KMS-11 (cell line): ENCODE measurements around the gene ZPR1.

Source experiments
- H2AFZ ChIP-seq: fragments of 200-600 bp; sonication (generic); 2 replicates; pipeline ENCODE4 v1.6.1; 2016; ENCODE audit warnings: antibody characterized with exemption, mixed run types, low read depth
- H3K27ac ChIP-seq: fragments of 200-600 bp; sonication (generic); 2 replicates; pipeline ENCODE4 v1.6.1; 2016; ENCODE audit warnings: mild to moderate bottlenecking, mixed run types
- H3K27me3 ChIP-seq: fragments of 200-600 bp; sonication (generic); 2 replicates; pipeline ENCODE4 v1.6.1; 2017; ENCODE audit warnings: mild to moderate bottlenecking, low read depth, mixed run types, moderate library complexity; ENCODE audit not compliant: insufficient read depth
- H3K36me3 ChIP-seq: fragments of 200-600 bp; sonication (generic); 2 replicates; pipeline ENCODE4 v1.6.1; 2017; ENCODE audit warnings: mild to moderate bottlenecking, mixed run types; ENCODE audit not compliant: insufficient read depth
- H3K4me1 ChIP-seq: fragments of 200-600 bp; sonication (generic); 2 replicates; pipeline ENCODE4 v1.6.1; 2016; ENCODE audit warnings: mild to moderate bottlenecking, low read depth, mixed run types; ENCODE audit not compliant: poor library complexity, severe bottlenecking
- H3K4me2 ChIP-seq: fragments of 200-600 bp; sonication (generic); 2 replicates; pipeline ENCODE4 v1.7.0; 2016; ENCODE audit warnings: mild to moderate bottlenecking, mixed run types
- H3K4me3 ChIP-seq: fragments of 200-600 bp; sonication (generic); IDR thresholded peaks from 2 replicates; pipeline ENCODE4 v1.6.1; 2017; ENCODE audit warnings: low read depth, low read length, mixed read lengths; ENCODE audit not compliant: insufficient read depth
- H3K79me2 ChIP-seq: fragments of 200-600 bp; sonication (generic); 2 replicates; pipeline ENCODE4 v1.6.1; 2016; ENCODE audit warnings: low read depth, mixed run types; ENCODE audit not compliant: insufficient read depth
- H3K9ac ChIP-seq: fragments of 200-600 bp; sonication (generic); 2 replicates; pipeline ENCODE4 v1.6.1; 2016; ENCODE audit warnings: mild to moderate bottlenecking, mixed run types
- H4K20me1 ChIP-seq: fragments of 200-600 bp; sonication (generic); 2 replicates; pipeline ENCODE4 v1.6.1; 2016; ENCODE audit warnings: mild to moderate bottlenecking, mixed run types; ENCODE audit not compliant: insufficient read depth
- TF ChIP-seq, protein P1 (sequence below): fragments of 200-600 bp; sonication (generic); conservative IDR thresholded peaks from 2 replicates; pipeline ENCODE4 v1.6.1; 2017; ENCODE audit warnings: low read depth, mild to moderate bottlenecking, antibody characterized with exemption, low read length, moderate library complexity, mixed read lengths

Gene ZPR1

DNA sequence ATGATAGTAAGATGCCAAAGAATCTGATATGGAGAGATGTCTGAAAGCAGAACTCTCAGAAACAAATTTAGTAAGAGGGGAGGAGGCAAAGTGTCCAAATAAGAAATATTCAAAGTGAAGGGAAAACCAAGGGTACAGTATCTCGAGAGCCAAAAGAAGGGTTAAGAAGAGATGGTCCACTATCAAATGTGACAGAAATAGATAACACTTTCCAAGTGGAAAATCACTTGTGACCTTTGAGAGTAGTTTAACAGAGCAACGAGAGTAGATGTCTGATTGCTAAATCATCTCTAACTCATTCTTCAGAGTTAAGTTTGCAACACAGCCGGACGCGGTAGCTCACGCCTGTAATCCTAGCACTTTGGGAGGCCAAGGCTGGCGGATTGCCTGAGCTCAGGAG, 10.8 kb downstream of the ZPR1 start:
- TF ChIP-seq, protein P1, sequence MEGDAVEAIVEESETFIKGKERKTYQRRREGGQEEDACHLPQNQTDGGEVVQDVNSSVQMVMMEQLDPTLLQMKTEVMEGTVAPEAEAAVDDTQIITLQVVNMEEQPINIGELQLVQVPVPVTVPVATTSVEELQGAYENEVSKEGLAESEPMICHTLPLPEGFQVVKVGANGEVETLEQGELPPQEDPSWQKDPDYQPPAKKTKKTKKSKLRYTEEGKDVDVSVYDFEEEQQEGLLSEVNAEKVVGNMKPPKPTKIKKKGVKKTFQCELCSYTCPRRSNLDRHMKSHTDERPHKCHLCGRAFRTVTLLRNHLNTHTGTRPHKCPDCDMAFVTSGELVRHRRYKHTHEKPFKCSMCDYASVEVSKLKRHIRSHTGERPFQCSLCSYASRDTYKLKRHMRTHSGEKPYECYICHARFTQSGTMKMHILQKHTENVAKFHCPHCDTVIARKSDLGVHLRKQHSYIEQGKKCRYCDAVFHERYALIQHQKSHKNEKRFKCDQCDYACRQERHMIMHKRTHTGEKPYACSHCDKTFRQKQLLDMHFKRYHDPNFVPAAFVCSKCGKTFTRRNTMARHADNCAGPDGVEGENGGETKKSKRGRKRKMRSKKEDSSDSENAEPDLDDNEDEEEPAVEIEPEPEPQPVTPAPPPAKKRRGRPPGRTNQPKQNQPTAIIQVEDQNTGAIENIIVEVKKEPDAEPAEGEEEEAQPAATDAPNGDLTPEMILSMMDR: no peak

DNA sequence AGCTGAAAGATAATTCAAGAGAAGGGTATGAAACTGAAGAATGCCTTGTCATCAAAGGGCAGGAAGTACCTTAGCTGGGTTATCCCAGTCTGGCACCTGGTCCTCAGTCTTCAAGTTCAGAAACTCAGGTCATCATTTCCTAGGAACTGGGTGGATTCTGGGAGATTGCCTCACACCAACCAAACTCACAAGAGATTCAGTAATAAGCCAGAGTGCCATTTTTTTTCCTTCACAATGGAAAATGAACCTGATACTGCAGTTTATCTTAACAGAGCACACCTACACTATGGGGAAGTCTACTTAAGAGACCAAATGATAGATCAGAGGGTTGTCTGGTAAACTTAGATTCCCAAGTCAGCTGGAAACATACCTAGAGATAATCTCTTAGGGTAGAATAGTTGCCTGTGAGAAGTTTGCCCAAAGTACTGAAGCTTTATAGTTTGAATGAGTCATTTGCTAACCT, 11.3 kb downstream of the ZPR1 start:
- Histone ChIP-seq H3K27ac (peak overlapping the region; percentile 57), H3K9ac (no peak overlapping the region), H2AFZ (no peak overlapping the region), H4K20me1 (no peaks in the 10 kb centered on the region), H3K27me3 (no peaks in the 10 kb centered on the region), H3K4me2 (peak overlapping the region; percentile 40), H3K4me1 (peaks cover 54% of the 10 kb centered on the region), H3K36me3 (no peaks in the 10 kb centered on the region), H3K4me3 (no peak overlapping the region), H3K79me2 (peaks cover 9% of the 10 kb centered on the region; the same call in 1 of the 2 replicates)
- TF ChIP-seq, protein P1: no peak

More for the DNA sequence above, 10.8 kb downstream of the ZPR1 start:
- Histone ChIP-seq H3K4me3 (no peak overlapping the region), H2AFZ (no peak overlapping the region), H3K9ac (no peak overlapping the region), H3K79me2 (0 out of 2 replicates have a peak, but pooled peaks cover 4% of the 10 kb centered on the region), H4K20me1 (no peaks in the 10 kb centered on the region), H3K27ac (peak overlapping the region; percentile 57; the same call in 1 of the 2 replicates), H3K36me3 (no peaks in the 10 kb centered on the region), H3K27me3 (no peaks in the 10 kb centered on the region), H3K4me1 (peaks cover 50% of the 10 kb centered on the region), H3K4me2 (peak overlapping the region; percentile 40)

DNA sequence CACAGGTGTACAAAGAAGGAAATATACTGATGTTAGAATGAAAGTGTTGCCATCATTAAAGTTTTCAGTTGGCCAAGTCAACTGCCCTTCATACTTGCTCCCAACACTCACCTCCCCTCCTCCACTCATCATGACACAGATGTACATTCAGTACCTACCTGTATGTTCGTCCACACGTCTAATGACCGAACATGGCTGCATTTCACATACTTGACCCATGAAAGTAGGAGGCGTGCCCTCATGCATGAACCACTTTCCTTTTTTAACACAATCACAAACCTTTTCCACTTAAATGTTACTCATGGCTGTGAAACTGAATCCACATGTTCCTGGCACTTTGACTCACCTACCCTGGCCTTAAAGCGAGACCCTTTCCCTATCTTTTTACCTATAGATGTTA, 11.8 kb downstream of the ZPR1 start:
- H3K4me2 ChIP-seq: peak overlapping the region; percentile 40; the same call in 1 of the 2 replicates
- TF ChIP-seq, protein P1: no peak
- no peak overlapping the region for H3K9ac ChIP-seq
- no peaks in the 10 kb centered on the region for H3K27me3 ChIP-seq
- peak overlapping the region; percentile 57; the same call in 1 of the 2 replicates for H3K27ac ChIP-seq
- H3K4me1 ChIP-seq: peaks cover 56% of the 10 kb centered on the region
- no peak overlapping the region for H2AFZ ChIP-seq
- no peak overlapping the region for H3K4me3 ChIP-seq
- no peaks in the 10 kb centered on the region for H3K36me3 ChIP-seq
- no peaks in the 10 kb centered on the region for H4K20me1 ChIP-seq
- peaks cover 15% of the 10 kb centered on the region; the same call in 1 of the 2 replicates for H3K79me2 ChIP-seq

DNA sequence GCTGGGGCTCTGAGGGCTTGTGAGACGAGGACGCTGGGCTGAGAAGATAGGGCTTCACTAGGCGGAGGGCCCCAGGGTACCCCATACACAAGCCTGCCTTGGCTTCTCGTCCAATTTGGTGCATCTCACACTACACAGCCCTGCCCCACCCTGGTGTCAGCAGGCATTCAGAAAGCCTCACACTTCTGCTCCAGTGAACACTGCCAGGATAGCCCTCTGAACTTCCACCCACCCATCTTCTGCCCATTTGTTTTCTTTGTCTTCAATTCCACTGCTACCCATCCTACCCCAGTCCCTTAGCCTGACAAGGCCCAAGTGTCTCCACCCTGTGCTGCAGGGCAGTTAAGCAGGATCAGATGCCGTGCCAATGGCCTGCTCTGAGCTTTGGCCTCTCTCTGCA, 13.2 kb downstream of the ZPR1 start:
- no peak overlapping the region for H2AFZ ChIP-seq
- no peaks in the 10 kb centered on the region for H3K36me3 ChIP-seq
- H3K4me2 ChIP-seq: no peak overlapping the region
- H3K79me2 ChIP-seq: peaks cover 19% of the 10 kb centered on the region; the same call in 1 of the 2 replicates
- H3K27me3 ChIP-seq: no peaks in the 10 kb centered on the region
- H3K9ac ChIP-seq: no peak overlapping the region
- H3K27ac ChIP-seq: no peak overlapping the region
- no peaks in the 10 kb centered on the region for H4K20me1 ChIP-seq
- H3K4me3 ChIP-seq: no peak overlapping the region
- TF ChIP-seq, protein P1: no peak
- H3K4me1 ChIP-seq: peaks cover 58% of the 10 kb centered on the region
